GM12891 (cell line): ENCODE data around the gene IFT81.

Experiments used
- DNase-seq: peaks from one replicate; pipeline ENCODE4 v3.0.0; 2011; ENCODE audit warnings: low spot score; ENCODE audit not compliant: insufficient read length
- FAIRE-seq: peaks from 2 replicates; lab custom pipeline; 2011; peaks lifted over from hg19 to GRCh38; lab: Jason Lieb, UNC
- PAX5 ChIP-seq: IDR thresholded peaks from 2 replicates; pipeline ENCODE4 v1.6.1; 2011; ENCODE audit warnings: low read length, moderate library complexity, mild to moderate bottlenecking; ENCODE audit not compliant: insufficient read depth, severe bottlenecking
- POLR2A ChIP-seq: IDR thresholded peaks from 2 replicates; pipeline ENCODE4 v1.6.1; 2011; ENCODE audit warnings: low read depth, low read length, control low read depth
- POLR2AphosphoS5 ChIP-seq: IDR thresholded peaks from 2 replicates; pipeline ENCODE4 v1.6.1; 2011; ENCODE audit warnings: low read depth, low read length, control low read depth
- POU2F2 ChIP-seq: IDR thresholded peaks from 2 replicates; pipeline ENCODE4 v1.6.1; 2011; ENCODE audit warnings: low read depth, mild to moderate bottlenecking, control low read depth, low read length, moderate library complexity
- SPI1 ChIP-seq: IDR thresholded peaks from 2 replicates; pipeline ENCODE4 v1.6.1; 2011; ENCODE audit warnings: low read depth, low read length, control low read depth
- TAF1 ChIP-seq: IDR thresholded peaks from 2 replicates; pipeline ENCODE4 v1.6.1; 2011; ENCODE audit warnings: low read depth, low read length, control low read depth

IFT81 gene

GRCh38 chr12:110090266-110091135, 33.7 kb upstream of the IFT81 start:
- FAIRE-seq (no peak), DNase-seq (no peak)
- TF ChIP-seq POU2F2 (no peak), PAX5 (no peak), POLR2A (no peak), POLR2AphosphoS5 (no peak), TAF1 (no peak), SPI1 (no peak)

- no peak for TF ChIP-seq POLR2A
- TF ChIP-seq POU2F2 = no peak
- no peak for FAIRE-seq
Measured at GRCh38 chr12:110091136-110091711, 32.9 kb upstream of the IFT81 start.

DNA sequence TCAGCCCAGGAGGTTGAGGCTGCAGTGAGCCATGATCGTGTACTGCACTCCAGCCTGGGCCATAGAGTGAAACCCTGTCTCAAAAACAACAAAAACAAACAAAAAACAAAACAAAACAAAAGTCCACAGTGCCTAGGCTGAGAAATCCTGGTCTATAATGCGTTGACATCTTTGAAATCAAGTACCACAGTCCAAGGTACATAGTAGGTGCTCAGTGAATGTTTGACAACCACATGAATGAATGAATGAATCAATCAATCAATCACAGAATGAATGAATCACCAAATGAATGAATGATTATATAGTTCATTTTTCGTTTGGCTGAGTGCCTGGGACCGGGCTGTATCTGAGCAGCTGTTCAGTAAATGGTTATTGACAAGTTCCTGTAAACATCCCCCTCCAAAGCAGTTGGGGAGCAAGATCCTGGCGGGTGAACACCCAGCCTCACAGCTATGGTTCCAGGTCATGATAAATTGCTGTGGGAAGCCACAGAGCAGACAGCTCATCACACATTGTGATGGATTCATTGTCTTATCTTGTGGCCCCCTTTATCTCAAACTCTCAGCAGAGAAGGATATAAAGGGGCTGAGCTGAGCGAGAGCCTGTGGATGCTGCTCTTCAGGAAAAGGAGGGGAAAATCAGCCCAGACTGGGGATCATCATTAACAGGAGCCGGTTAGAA, 30.4 kb upstream of the IFT81 start:
- TF ChIP-seq SPI1 = no peak
- no peak for TF ChIP-seq PAX5
- TF ChIP-seq POLR2A = no peak
- no peak for TF ChIP-seq POLR2AphosphoS5
- TF ChIP-seq POU2F2 = no peak
- no peak for TF ChIP-seq TAF1
- no peak for DNase-seq
- FAIRE-seq = no peak

More at GRCh38 chr12:110091136-110091711, 32.9 kb upstream of the IFT81 start:
- DNase-seq = no peak

DNA sequence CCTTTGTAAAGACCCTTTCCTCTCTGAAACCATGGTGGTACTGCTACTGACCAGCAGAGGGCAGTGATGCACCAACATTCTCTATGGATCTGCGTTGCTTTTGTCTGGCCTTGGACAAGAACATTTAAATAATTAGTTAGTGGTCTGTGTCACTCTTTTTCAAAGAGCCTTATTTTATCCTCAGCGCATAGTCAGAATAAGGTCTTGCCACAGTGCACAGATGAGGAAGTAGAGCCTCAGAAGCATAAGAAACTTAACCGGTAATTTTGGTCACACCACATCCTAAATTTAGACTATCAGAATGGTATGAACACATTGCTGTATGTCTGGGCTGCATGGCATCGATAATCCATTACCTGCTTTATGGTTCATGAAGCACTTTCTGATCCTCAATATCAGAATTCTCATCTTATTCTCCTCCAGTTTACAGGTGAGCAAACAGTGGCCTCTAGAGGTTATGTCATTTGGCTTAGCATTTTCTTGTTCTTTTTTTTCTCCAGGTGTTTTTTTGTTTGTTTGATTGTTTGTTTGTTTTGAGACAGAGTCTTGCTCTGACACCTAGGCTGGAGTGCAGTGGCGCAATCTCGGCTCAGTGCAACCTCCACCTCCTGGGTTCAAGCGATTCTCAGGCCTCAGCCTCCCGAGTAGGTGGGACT, 23.7 kb upstream of the IFT81 start:
- FAIRE-seq (peak; percentile 89), DNase-seq (peak; percentile 56)
- TF ChIP-seq PAX5 (no peak), POU2F2 (0 out of 2 replicates have a peak, but pooled peaks have one; percentile 10), SPI1 (peak; percentile 67), TAF1 (no peak)

GRCh38 chr12:110102255-110102654, 21.9 kb upstream of the IFT81 start:
- no peak for TF ChIP-seq TAF1
- no peak for TF ChIP-seq POU2F2
- no peak for TF ChIP-seq PAX5
- no peak for TF ChIP-seq POLR2AphosphoS5
- TF ChIP-seq SPI1 = no peak
- TF ChIP-seq POLR2A = no peak
- no peak for FAIRE-seq
- DNase-seq = no peak

GRCh38 chr12:110104188-110105094, 19.7 kb upstream of the IFT81 start:
- DNase-seq (no peak), FAIRE-seq (no peak)
- TF ChIP-seq POU2F2 (no peak), SPI1 (no peak), POLR2A (no peak), POLR2AphosphoS5 (no peak), TAF1 (no peak), PAX5 (no peak)

GRCh38 chr12:110105159-110105558, 19.0 kb upstream of the IFT81 start:
- no peak for DNase-seq
- TF ChIP-seq POU2F2 (no peak), POLR2AphosphoS5 (no peak), TAF1 (no peak), SPI1 (no peak), PAX5 (no peak)
- no peak for FAIRE-seq

DNA sequence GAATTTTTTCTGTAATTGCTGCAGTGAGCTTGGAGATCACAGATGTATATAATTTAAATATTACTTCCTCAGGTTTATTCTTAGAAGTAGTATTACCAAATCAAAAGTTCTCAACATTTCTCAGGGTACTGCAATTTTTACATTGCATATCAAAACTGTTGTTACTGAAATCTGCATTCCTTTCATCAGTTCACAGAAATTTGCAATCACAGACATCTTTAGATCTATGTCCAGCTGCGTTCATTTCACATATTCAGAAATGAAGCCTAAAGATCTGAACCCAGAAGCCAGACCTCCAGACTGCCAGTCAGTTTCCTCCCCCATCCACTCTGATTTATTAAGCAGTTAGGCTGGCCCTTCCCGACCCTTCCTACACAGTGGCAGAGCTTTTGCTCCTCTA, 18.2 kb upstream of the IFT81 start:
- DNase-seq (no peak), FAIRE-seq (no peak)
- TF ChIP-seq POLR2A (no peak), TAF1 (no peak), POU2F2 (no peak), POLR2AphosphoS5 (no peak), PAX5 (no peak), SPI1 (no peak)

DNA sequence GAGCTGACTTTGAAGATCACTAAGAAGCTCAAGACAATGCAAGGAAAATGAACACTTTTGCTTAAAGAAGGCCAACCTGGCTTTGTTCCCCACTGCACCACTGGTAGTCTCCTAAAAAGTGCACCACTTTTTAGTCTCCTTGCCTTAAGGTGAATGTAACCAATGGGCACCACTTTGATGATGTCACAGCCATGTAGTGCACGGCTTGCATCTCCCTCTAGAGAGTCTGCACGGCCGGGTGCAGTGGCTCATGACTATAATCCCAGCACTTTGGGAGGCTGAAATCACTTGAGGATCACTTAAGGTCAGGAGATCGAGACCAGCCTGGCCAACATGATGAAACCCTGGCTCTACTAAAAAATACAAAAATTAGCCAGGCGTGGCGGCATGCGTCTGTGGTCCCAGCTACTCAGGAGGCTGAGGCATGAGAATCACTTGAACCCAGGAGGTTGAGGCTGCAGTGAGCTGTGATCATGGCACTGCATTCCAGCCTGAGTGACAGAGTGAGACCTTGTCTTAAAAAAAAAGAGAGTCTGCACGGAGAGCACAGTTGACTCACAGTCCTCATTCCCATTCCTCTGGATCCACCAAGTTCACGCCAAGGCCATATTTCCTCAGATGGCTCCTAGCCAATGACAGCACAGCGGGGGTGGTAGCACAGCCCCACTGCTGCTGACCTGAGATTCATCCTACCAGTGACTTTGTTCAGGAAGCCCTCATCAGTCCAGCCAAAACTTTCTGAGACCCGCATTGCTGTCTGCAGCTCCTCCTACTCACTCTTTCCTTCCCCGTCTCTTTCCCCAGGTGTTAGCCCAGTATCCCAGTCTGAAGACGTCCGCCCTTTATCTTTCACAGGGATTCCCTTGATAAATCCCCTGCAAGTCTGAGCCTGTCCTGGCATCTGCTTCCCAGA, 16.5 kb upstream of the IFT81 start:
- FAIRE-seq (no peak), DNase-seq (no peak)
- TF ChIP-seq TAF1 = no peak
- TF ChIP-seq POLR2AphosphoS5 = no peak
